GM19467 (cell line): ENCODE data around the gene MRGPRX1.
"Not testable (repeated sequence)": the region's sequence is repeated elsewhere in the genome, so short reads cannot be mapped to it uniquely, and the experiment has no call there.

Source experiments
- ATAC-seq: cut with Tn5 transposase; IDR thresholded peaks from one replicate; pipeline ENCODE4 v1.9.1; 2021; ENCODE audit warnings: mild to moderate bottlenecking, moderate library complexity; ENCODE audit not compliant: unreplicated experiment

The MRGPRX1 gene

DNA sequence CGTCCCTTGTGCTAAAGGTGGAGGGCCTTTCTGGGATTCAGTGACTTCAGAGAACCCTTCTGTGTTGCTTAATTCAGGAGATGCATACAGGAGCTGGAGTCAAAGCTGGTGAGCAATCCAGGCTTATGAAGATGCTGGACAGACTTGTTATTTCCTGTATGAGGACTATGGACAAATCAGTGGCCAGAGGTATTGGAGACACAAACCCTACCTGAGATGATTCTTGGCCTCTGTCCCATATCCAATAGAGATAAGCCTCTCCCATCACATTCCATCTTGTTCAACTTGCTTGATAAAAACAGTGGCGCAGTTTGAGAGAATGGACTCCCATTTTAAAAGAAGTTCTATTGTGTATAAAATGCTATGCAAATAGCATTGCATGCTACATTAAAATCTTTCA is at the start of gene MRGPRX1:
TSS of gene MRGPRX1 (minus strand) at position 101 of the 400 bp plus-strand sequence. CDS start 4,630 bp downstream, outside the sequence.
- ATAC-seq: no peak

DNA sequence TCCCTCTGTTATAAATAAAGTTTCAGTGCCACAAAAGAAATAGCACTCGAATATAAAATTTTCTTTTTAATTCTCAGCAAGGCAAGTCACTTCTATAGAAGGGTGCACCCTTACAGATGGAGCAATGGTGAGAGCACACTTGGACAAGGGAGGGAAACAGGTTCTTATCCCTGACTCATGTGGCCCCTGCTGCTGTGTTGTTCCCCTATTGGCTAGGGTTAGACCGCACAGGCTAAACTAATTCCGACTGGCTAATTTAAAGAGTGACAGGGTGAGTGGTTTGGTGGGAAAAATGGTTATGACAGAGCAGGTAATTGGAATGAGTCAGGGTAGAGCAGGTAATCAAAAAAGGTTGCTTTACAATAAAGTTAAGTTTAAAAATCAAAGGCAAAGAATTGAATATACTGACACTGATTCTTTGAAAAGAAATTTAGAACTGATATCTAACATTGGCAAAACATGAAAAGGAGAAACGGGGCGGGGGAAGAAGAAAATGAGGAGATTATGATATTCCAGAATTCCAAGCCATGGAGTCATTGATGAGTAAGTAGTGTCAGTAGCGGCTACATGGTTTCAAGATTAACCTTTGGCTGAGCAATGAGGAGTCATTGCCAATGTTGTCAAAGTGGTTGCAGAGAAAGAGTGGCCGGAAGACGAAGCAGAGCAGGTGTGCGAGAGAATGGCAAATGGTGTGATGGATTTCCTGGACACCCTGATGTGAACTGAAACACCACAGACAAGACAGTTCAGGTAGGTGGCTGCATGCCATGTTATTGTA is 48.4 kb upstream of the MRGPRX1 start:
- ATAC-seq: no peak

DNA sequence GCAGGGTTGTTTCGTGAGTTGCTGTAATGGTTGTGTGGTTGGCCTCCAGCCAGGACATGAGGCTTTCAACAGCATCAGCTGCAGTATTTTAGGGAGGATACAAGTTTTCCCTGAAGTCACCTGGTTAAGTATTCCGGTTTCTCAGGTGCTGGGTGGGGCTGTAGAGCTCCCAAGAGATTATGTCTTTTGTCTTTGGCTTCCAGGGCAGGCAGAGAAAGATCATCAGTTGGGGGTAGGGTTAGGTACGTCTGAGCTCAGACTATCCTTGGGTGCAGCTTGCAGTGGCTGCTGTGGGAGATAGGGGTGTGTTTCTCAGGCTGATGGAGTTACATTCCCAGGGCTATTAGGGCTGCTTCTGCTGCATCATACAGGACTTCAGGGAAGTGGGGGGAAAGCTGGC is 47.5 kb upstream of the MRGPRX1 start:
- ATAC-seq: no peak

DNA sequence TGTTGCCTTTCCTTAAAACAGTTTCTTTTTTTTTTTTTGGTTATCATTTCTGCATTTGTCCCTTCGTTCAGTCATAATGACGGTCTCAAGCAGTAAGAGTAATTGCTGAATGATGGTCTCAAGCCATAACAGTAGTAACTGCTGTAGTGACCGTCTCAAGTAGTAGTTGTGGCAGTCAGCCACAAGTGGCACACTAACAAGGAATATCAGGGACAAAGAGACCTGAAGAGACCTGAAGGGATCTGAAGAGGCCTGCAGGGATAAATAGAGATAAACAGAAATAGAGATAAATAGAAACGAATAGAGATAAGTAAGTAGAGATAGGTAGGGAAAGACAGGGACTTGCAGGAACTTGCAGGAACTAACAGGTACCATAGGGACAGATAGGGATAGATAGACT is 42.7 kb upstream of the MRGPRX1 start:
- ATAC-seq: no peak

DNA sequence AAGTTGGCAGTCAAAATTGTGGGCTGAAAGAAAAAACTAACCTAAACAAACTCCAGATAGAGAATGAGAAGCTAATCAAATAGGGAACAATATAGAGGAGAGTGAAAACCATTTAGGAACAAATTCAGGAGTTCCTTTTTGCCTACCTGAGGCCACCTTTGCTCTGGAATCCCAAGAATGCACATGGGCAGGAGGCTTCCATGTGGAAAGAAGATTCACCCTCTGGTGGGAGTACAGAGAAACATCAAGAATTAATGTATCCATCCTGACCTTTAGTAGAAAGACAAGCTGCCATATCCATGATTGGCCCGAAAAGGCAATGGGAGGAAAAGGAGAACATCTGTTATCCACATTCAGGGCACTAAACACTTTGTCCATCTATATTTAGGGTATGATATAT is 35.0 kb upstream of the MRGPRX1 start:
- no peak for ATAC-seq

DNA sequence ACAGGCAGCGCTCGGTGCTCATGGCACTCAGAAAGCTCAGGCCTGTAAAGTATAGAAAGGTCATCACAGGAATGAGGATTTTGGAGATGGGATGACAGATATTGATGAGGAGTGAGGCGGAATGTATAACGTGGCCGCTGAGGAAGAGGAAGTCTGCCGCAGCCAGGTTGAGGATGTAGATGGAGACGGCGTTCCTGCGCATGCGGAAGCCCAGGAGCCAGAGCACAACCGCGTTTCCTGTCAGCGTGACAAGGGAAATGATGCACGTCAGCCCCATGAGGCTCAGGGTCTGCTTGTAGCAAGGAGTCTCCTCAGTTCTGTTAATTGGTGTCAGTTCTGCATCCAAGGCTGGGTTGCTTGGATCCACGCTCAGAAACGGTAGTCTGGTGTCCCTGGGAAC is 33.1 kb upstream of the MRGPRX1 start:
- ATAC-seq: no peak

DNA sequence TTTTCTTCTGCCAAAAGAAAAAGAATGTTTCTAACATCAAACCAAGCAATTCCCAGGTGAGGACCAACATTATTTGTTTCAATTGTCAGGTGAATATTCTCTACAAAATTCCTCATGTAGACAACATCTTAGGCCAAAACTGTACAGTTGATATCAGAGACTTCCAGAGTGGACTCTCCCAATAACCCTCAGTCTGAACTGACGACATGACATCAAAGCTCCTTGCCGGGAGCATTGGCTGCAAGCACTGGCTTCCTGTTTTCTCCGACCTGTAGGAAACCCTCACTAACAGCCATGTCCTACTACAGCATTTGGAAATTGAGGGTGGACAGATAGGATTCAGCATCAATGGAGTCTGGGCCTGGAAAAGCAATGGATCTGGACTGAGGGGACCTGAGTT is 30.5 kb upstream of the MRGPRX1 start:
- ATAC-seq: no peak

DNA sequence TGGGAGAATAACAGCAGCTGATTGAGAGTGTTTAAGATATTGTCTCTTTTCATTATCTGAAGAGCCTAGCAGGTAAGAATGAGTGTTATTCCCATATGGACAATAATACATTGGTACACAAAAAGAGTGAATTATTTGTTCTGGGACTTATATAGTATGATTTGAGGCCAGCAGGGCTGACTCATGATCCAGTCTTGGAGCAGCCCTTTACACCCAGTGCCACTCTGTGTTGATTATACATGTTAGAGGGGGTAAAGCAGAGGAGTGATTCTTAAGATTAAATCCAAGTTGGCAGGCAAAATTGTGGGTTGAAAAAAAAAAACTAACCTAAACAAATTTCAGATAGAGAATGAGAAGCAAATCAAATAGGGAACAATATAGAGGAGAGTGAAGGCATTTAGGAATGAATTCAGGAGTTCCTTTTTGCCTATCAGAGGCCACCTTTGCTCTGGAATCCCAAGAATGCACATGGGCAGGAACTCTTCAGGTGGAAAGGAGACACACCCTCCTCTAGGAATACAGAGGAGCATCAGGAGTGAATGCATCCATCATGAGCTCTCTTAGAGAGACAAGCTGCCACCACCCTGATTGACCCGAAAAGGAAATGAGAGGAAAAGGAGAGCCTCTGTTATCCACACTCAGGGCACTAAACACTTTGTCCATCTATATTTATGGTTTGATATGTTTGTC is 19.2 kb upstream of the MRGPRX1 start:
- no peak for ATAC-seq

DNA sequence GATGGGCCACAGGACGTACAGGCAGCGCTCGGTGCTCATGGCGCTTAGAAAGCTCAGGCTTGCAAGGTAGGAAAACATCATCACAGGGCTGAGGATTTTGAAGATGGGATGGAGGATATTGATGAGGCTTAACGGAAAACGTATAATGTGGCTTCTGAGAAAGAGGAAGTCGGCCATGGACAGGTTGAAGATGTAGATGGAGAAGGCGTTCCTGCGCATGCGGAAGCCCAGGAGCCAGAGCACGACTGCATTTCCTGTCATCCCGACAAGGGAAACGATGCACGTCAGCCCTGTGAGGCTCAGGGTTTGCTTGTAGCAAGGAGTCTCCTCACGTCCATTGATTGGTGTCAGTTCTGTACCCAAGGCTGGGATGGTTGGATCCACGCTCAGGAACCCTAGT is 17.4 kb upstream of the MRGPRX1 start:
- ATAC-seq: no peak

DNA sequence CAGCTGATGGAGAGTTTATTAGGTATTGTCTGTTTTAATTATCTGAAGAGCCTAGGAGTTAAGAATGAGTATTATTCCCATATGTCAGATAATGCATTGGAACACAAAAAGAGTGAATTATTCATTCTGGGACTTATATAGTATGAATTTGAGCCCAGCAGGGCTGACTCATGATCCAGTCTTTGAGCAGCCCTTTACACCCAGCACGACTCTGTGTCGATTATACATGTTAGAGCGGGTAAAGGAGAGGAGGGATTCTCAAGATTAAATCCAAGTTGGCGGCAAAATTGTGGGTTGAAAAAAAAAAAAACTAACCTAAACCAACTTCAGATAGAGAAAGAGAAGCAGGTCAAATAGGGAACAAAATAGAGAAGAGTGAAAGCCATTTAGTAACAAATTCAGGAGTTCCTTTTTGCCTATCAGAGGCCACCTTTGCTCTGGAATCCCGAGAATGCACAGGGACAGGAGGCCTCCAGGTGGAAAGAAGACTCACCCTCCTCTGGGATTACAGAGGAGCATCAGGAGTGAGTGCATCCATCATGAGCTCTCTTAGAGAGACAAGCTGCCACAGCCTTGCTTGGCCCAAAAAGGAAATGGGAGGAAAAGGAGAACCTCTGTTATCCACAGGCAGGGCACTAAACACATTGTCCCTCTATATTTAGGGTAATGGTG is 3.1 kb downstream of the MRGPRX1 start:
- no peak for ATAC-seq

DNA sequence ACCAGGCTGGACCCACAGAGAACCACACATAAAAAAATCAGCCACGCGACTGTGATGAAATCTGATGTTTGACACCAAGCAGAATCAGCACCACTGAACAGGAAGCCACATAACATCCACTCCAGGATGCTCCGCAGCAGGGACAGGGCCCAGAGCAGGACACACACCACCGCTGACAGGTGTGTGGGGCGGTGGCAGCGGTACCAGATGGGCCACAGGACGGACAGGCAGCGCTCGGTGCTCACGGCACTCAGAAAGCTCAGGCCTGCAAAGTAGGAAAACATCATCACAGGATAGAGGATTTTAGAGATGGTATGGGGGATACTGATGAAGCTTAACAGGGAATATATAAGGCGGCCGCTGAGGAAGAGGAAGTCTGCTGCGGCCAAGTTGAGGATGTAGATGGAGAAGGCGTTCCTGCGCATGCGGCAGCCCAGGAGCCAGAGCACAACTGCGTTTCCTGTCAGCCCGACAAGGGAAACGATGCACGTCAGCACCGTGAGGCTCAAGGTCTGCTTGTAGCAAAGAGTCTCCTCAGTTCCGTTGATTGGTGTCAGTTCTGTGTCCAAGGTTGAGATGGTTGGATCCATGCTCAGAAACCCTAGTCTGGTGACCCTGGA is 4.9 kb downstream of the MRGPRX1 start:
- ATAC-seq: no peak

DNA sequence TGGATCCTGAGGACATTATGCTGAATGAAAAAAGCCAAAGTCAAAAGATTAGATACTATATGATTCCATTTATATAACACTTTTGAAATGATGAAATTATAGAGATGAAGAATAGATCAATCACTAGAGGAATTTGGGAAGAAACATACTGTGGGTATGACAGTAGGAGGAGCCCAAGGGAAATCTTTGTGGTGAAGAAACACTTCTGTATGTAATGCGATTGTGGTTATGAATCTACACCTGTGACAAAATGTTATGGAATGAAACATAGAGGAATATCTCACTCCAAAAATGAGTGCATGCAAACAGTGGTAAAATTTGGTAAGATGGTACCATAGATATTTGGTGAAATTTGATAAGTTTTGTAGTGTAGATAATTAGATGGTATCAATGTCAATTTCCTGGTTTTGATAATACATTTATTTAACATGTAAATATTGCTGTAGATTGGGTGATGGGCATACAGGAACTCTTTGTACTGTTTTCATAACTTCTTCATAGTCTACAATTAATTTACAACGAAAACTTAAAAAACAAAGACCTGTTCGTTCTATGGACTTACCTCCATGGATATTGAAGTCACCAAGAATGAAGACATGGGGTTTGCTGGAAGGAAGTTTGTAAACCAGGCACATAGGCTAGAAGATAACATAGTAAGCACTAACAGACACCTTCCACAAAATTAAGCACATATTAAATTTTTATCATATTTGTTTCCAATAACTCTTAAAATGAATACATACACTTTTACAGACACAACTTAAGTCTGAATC is 11.5 kb downstream of the MRGPRX1 start:
- ATAC-seq: no peak

DNA sequence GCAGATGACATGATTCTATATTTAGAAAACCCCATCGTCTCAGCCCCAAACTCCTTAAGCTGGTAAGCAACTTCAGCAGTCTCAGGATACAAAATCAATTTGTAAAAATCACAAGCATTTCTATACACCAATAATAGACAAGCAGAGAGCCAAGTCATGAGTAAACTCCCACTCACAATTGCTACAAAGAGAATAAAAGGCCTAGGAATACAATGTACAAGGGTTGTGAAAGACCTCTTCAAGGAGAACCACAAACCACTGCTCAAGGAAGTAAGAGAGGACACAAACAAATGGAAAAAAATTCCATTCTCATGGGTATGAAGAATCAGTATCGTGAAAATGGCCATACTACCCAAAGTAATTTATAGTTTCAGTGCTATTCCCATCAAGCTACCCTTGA is 13.8 kb downstream of the MRGPRX1 start:
- ATAC-seq: not testable (repeated sequence)

DNA sequence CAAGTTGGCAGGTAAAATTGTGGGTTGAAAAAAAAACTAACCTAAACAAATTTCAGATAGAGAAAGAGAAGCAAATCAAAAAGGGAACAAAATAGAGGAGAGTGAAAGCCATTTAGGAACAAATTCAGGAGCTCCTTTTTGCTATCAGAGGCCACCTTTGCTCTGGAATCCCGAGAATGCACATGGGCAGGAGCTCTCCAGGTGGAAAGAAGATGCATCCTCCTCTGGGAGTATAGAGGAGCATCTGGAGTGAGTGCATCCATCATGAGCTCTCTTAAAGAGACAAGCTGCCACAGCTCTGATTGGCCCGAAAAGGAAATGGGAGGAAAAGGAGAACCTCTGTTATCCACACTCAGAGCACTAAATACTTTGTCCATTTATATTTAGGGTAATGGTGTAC is 26.3 kb downstream of the MRGPRX1 start:
- ATAC-seq: no peak

DNA sequence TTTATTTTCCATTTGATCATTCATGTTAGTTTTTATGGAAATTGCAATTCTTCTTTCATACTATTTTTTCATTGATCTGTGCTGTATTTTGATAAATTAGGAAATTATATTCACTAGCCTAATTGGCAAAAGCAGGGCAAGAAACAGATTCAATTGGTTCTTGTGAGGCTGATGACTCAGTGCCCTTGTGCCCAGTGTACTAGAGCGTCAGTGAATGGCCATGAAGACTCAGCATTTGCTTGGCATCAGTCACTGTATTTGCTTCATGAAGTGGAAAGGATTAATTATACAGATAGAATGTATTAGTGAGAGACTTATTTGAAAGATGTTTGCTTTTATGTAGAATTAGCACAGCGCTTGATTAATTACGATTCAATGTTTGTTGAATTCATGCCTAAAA is 31.8 kb downstream of the MRGPRX1 start:
- no peak for ATAC-seq

DNA sequence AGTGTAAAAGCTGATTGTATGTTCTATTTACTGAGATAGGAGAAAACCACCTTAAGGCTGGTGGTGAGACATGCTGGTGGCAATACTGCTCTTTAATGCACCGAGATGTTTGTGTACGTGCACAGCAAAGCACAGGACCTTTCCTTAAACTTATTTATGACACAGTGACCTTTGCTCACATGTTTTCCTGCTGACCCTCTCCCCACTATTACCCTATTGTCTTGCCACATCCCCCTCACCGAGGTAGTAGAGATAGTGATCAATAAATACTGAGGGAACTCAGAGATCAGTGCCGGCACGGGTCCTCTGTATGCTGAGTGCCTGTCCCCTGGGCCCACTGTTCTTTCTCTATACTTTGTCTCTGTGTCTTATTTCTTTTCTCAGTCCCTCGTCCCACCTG is 38.6 kb downstream of the MRGPRX1 start:
- ATAC-seq: not testable (repeated sequence)

DNA sequence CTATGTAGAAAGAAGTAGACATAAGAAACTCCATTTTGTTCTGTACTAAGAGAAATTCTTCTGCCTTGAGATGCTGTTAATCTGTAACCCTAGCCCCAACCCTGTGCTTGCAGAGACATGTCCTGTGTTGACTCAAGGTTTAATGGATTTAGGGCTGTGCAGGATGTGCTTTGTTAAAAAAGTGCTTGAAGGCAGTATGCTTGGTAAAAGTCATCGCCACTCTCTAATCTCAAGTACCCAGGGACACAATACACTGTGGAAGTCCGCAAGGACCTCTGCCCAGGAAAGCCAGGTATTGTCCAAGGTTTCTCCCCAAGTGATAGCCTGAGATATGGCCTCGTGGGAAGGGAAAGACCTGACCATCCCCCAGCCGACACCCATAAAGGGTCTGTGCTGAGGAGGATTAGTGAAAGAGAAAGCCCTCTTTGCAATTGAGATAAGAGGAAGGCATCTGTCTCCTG is 39.0 kb downstream of the MRGPRX1 start:
- not testable (repeated sequence) for ATAC-seq

DNA sequence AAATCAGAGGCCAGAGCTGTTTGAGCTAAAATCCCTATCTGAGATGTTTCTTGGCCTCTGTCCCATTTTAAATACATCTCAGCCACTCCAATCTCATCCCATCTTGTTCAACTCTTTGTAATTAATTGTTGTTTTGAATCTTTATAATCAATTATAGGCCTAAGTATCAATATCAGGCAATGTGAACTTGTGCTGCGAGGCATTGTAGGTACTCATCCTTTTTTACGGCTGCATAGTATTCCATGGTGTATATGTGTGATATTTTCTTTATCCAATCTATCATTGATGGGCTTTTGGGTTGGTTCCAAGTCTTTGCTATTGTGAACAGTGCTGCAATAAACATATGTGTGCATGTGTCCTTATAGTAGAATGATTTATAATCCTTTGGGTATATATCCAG is 47.5 kb downstream of the MRGPRX1 start:
- not testable (repeated sequence) for ATAC-seq

DNA sequence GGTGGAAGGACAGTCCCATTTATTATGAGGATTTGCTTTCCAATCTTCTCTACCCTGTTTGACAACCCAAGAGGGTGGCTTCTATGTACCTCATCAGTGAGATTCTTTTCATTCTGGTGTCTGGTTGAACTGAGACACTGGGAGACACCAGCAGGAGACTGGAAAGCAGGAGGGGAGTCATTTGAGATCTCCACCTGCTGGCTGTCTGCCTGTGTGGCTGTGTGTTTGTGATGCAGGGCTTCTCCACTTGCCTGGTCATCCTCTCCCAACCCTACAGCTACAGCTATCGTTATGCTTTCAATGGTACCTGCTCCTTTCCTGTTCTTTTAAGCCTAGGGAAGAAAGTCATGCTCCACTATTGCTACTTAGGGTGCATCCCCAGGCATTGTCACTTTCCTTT is 48.6 kb downstream of the MRGPRX1 start:
- no peak for ATAC-seq
